Caco-2 (cell line): ENCODE measurements around the gene VAPA. TPM values are rescaled to one million over a fixed set of nuclear protein-coding genes. Genes with fewer than 3 reads are reported as not detected.

Experiments used
- BruUV-seq: library from RNA; stranded (reverse); fragments of 400-500 nt; replicated peaks from 2 replicates; lab custom pipeline; 2021; lab: Mats Ljungman, UMichigan
- CTCF ChIA-PET: fragments of 300-600 bp; sonication (Branson Sonifier 250); formaldehyde crosslinking; loops from one replicate; lab custom pipeline; 2022; ENCODE audit warnings: antibody characterized with exemption; lab: Charles Lee
- POLR2A ChIA-PET: fragments of 300-600 bp; sonication (Branson Sonifier 250); formaldehyde crosslinking; loops from one replicate; lab custom pipeline; 2022; ENCODE audit warnings: antibody characterized with exemption; lab: Charles Lee
- DNase-seq, 2 experiments: peaks; one replicate each; pipeline versions ENCODE4 v3.0.0 to v3.0.0-alpha.2; 2020 to 2022
- H3K27me3 ChIP-seq: replicated peaks from 2 replicates; pipeline ENCODE4 v1.6.0; 2011; ENCODE audit warnings: low read length; ENCODE audit not compliant: control insufficient read depth, insufficient read depth
- H3K36me3 ChIP-seq: 2 replicates; pipeline ENCODE4 v1.5.1; 2011; ENCODE audit warnings: low read length; ENCODE audit not compliant: control insufficient read depth, insufficient read depth
- H3K4me1 ChIP-seq: fragments of 250-450 bp; sonication (Bioruptor Pico); 2 replicates; pipeline ENCODE4 v1.5.1; 2020; ENCODE audit warnings: mild to moderate bottlenecking
- H3K4me3 ChIP-seq: 2 replicates; pipeline ENCODE4 v1.5.1; 2011; ENCODE audit warnings: low read depth, mild to moderate bottlenecking, control low read depth, low read length
- H3K9me3 ChIP-seq: fragments of 250-450 bp; sonication (Bioruptor Pico); 2 replicates; pipeline ENCODE4 v1.5.1; 2020; ENCODE audit warnings: mild to moderate bottlenecking, moderate library complexity
- H3K27ac Mint-ChIP-seq: one replicate; pipeline ENCODE4 v1.8.0; 2022; ENCODE audit warnings: mixed read lengths; ENCODE audit not compliant: unreplicated experiment
- H3K27me3 Mint-ChIP-seq: one replicate; pipeline ENCODE4 v1.8.0; 2022; ENCODE audit warnings: mixed read lengths; ENCODE audit not compliant: insufficient read depth, unreplicated experiment
- H3K36me3 Mint-ChIP-seq: one replicate; pipeline ENCODE4 v1.8.0; 2022; ENCODE audit warnings: mild to moderate bottlenecking, mixed read lengths; ENCODE audit not compliant: insufficient read depth, unreplicated experiment
- H3K4me1 Mint-ChIP-seq: one replicate; pipeline ENCODE4 v1.8.0; 2022; ENCODE audit warnings: low read depth, mixed read lengths; ENCODE audit not compliant: unreplicated experiment
- H3K4me3 Mint-ChIP-seq: one replicate; pipeline ENCODE4 v1.8.0; 2022; ENCODE audit warnings: mild to moderate bottlenecking, moderate library complexity, mixed read lengths; ENCODE audit not compliant: unreplicated experiment
- H3K9me3 Mint-ChIP-seq: one replicate; pipeline ENCODE4 v1.8.0; 2022; ENCODE audit warnings: mixed read lengths; ENCODE audit not compliant: unreplicated experiment
- CTCF ChIP-seq, 2 experiments: fragments of 200-600 bp in 1 of 2; IDR thresholded peaks; 1 replicate in 1 of 2; 2 replicates in 1 of 2; pipeline versions ENCODE4 v1.5.1 to v1.8.0; 2011 to 2022; ENCODE audit warnings: antibody characterized with exemption in 1 of 2, control low read depth in 1 of 2, inconsistent platforms in 1 of 2, low read depth in 1 of 2, low read length in 1 of 2, mild to moderate bottlenecking in 1 of 2, moderate library complexity in 1 of 2; ENCODE audit not compliant: insufficient read depth in 1 of 2, severe bottlenecking in 1 of 2, unreplicated experiment in 1 of 2
- intact Hi-C: fragments of 100-400 bp; cut with micrococcal nuclease; formaldehyde crosslinking; loops from one replicate; pipeline ENCODE4 v1.10.0; 2022; ENCODE audit not compliant: unreplicated experiment
- total RNA-seq: library from RNA; stranded (reverse); gene quantifications from 2 replicates; pipeline ENCODE4 v1.2.3, GENCODE V29; 2022

VAPA gene
- total RNA-seq, 1 experiment from 2014 or later, result 222 TPM

DNA sequence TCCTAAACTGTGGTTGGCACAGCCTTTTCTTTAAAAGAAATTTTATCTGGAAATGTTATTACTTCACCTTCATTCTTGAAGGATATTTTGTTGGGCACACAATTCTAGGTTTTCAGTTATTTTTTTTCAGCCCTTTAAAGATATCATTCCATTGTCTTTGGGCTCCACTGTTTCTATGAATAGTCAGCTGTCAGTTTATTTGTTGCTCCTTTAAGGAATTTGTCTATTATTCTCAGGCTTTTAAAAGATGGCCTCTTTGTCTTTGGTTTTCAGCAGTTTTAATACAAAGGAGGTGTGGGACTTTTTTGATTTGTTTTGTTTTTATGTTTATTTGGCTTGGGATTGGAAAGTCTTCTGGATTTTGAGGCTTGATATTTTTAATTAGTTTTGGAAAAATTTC lies 61.8 kb downstream of the VAPA start:
- TF ChIP-seq CTCF (IDR thresholded peaks at IDR 0.05; ENCODE audit: insufficient read depth in 1 of 2, low read depth in 1 of 2, low read length in 1 of 2, severe bottlenecking in 1 of 2, unreplicated experiment in 1 of 2), result no peak
- intact Hi-C loops, result loop anchor here (10.0 kb wide), 1 partner anchor 269 kb away; no protein-coding TSS in a partner anchor
- no TSS peak for BruUV-seq
- DNase-seq, result no peak
- Mint-ChIP-seq H3K27me3 (peaks cover 4% of the 10 kb centered on the region), H3K4me1 (no peaks in the 10 kb centered on the region), H3K9me3 (peaks cover 17% of the 10 kb centered on the region), H3K27ac (no peak overlapping the region), H3K4me3 (no peak overlapping the region), H3K36me3 (no peaks in the 10 kb centered on the region)
- no peak overlapping the region for H3K4me3 ChIP-seq
- H3K36me3 ChIP-seq, result no peaks in the 10 kb centered on the region
- H3K9me3 ChIP-seq, result peaks cover 18% of the 10 kb centered on the region
- no peaks in the 10 kb centered on the region for H3K4me1 ChIP-seq
- ChIA-PET POLR2A (interaction anchor here (0.5 kb wide), 1 partner anchor 550 kb away, joined by 3 read pairs; the partner anchor contains the start of gene NAPG), CTCF (no interaction called here)
- H3K27me3 ChIP-seq, result no peaks in the 10 kb centered on the region

DNA sequence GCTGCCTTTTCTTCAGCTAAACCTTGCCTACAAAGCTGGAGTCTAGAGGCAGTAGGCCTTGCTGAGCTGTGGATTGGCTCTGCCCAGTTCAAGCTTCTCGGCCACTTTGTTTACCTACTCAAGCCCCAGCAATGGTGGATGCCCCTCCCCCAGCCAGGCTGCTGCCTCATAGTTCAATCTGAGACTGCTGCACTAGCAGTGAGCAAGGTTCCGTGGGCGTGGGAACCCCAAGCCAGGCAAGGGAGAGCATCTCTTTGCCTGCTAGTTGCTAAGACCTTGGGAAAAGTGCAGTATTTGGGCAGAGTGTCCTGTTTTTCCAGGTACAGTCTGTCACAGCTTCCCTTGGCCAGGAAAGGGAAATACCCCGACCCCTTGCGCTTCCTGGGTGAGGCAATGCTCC lies 68.9 kb downstream of the VAPA start:
- Mint-ChIP-seq H3K9me3 (peaks cover 25% of the 10 kb centered on the region), H3K4me3 (no peak overlapping the region), H3K27ac (no peak overlapping the region), H3K36me3 (no peaks in the 10 kb centered on the region), H3K4me1 (peaks cover 6% of the 10 kb centered on the region), H3K27me3 (peaks cover 4% of the 10 kb centered on the region)
- H3K9me3 ChIP-seq, result peaks cover 3% of the 10 kb centered on the region; the same call in 1 of the 2 replicates
- POLR2A ChIA-PET, result no interaction called here
- no peak for TF ChIP-seq CTCF (IDR thresholded peaks at IDR 0.05; ENCODE audit: insufficient read depth in 1 of 2, low read depth in 1 of 2, low read length in 1 of 2, severe bottlenecking in 1 of 2, unreplicated experiment in 1 of 2)
- H3K27me3 ChIP-seq, result no peaks in the 10 kb centered on the region
- DNase-seq, result no peak
- no TSS peak for BruUV-seq
- CTCF ChIA-PET, result no interaction called here
- no peaks in the 10 kb centered on the region for H3K36me3 ChIP-seq
- H3K4me1 ChIP-seq, result no peaks in the 10 kb centered on the region
- H3K4me3 ChIP-seq, result no peak overlapping the region
- intact Hi-C loops, result no loop called here

DNA sequence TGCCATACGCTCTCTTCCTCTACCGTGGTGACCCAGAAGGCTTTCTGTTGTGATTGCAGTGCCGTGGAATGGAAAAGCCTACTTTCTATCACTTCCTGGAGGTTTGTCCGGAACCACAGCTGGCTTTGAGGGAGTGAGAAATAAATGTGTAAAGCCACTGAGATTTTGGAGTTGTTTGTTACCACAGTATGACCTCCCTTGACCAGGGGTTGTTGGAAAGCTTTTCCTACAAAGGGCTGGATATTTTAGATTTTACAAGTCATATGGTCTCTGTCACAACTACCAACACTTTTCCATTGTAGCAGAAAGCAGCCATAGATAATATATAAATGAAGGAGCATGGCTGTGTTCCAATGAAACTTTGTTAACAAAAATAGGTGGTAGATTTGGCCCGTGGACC lies 70.3 kb downstream of the VAPA start:
- H3K9me3 Mint-ChIP-seq, result peaks cover 24% of the 10 kb centered on the region
- H3K36me3 ChIP-seq, result no peaks in the 10 kb centered on the region
- H3K27me3 ChIP-seq, result no peaks in the 10 kb centered on the region
- TF ChIP-seq CTCF (IDR thresholded peaks at IDR 0.05; ENCODE audit: insufficient read depth in 1 of 2, low read depth in 1 of 2, low read length in 1 of 2, severe bottlenecking in 1 of 2, unreplicated experiment in 1 of 2), result no peak
- H3K27me3 Mint-ChIP-seq, result peaks cover 4% of the 10 kb centered on the region
- peaks cover 6% of the 10 kb centered on the region for H3K4me1 Mint-ChIP-seq
- no peak overlapping the region for H3K4me3 ChIP-seq
- BruUV-seq, result no TSS peak
- no peaks in the 10 kb centered on the region for H3K4me1 ChIP-seq
- H3K27ac Mint-ChIP-seq, result no peak overlapping the region
- no peak overlapping the region for H3K4me3 Mint-ChIP-seq
- intact Hi-C loops, result no loop called here
- ChIA-PET POLR2A (no interaction called here), CTCF (no interaction called here)
- peaks cover 3% of the 10 kb centered on the region; the same call in 1 of the 2 replicates for H3K9me3 ChIP-seq
- DNase-seq, result no peak
- H3K36me3 Mint-ChIP-seq, result no peaks in the 10 kb centered on the region
